GM12878 (cell line): ENCODE results near the gene TRAPPC3L.

Experiments
- CBFB ChIP-seq: IDR thresholded peaks from 2 replicates; pipeline ENCODE4 v1.6.1; 2016; ENCODE audit warnings: antibody characterized with exemption, low read depth
- HDAC6 ChIP-seq: fragments of 200-600 bp; sonication (generic); IDR thresholded peaks from one replicate; pipeline ENCODE4 v1.8.0; 2017; ENCODE audit warnings: antibody characterized with exemption; ENCODE audit not compliant: unreplicated experiment
- NRF1 ChIP-seq: conservative IDR thresholded peaks from 2 replicates; pipeline ENCODE4 v1.6.1; 2011; ENCODE audit warnings: mild to moderate bottlenecking, low read depth, low read length, improper control_type of control experiment
- POLR2A ChIP-seq: IDR thresholded peaks from 2 replicates; pipeline ENCODE4 v1.6.1; 2011; ENCODE audit warnings: low read depth, mild to moderate bottlenecking, low read length
- POLR2AphosphoS5 ChIP-seq: IDR thresholded peaks from 2 replicates; pipeline ENCODE4 v1.6.1; 2011; ENCODE audit warnings: mild to moderate bottlenecking, low read length, inconsistent platforms
- ZNF384 ChIP-seq: IDR thresholded peaks from 2 replicates; pipeline ENCODE4 v1.6.1; 2012; ENCODE audit warnings: low read depth, mild to moderate bottlenecking, low read length, improper control_type of control experiment, borderline replicate concordance

GRCh38 chr6:116476002-116476678, 69.3 kb downstream of the TRAPPC3L start:
- TF ChIP-seq POLR2A, result no peak
- 0 out of 2 replicates have a peak, but pooled peaks have one; percentile 34 for TF ChIP-seq CBFB
- 0 out of 2 replicates have a peak, but pooled peaks have one; percentile 36 for TF ChIP-seq ZNF384
- no peak for TF ChIP-seq NRF1
- no peak for TF ChIP-seq POLR2AphosphoS5
- TF ChIP-seq HDAC6, result no peak
